Rectal smooth muscle tissue (tissue), 1 donor: ENCODE results near the gene USP7.

Source experiments
- H3K27ac ChIP-seq: one replicate; pipeline ENCODE4 v1.7.0; 2013; ENCODE audit warnings: low read depth, low read length, inconsistent platforms
- H3K27me3 ChIP-seq: one replicate; pipeline ENCODE4 v1.7.0; 2013; ENCODE audit warnings: low read length; ENCODE audit not compliant: control insufficient read depth, insufficient read depth
- H3K36me3 ChIP-seq: one replicate; pipeline ENCODE4 v1.7.0; 2013; ENCODE audit warnings: low read length; ENCODE audit not compliant: control insufficient read depth, insufficient read depth
- H3K4me1 ChIP-seq: one replicate; pipeline ENCODE4 v1.7.0; 2013; ENCODE audit warnings: low read length; ENCODE audit not compliant: control insufficient read depth, insufficient read depth
- H3K4me3 ChIP-seq: one replicate; pipeline ENCODE4 v1.7.0; 2013; ENCODE audit warnings: low read length
- H3K9ac ChIP-seq: one replicate; pipeline ENCODE4 v1.7.0; 2013; ENCODE audit warnings: low read length

Gene USP7

DNA sequence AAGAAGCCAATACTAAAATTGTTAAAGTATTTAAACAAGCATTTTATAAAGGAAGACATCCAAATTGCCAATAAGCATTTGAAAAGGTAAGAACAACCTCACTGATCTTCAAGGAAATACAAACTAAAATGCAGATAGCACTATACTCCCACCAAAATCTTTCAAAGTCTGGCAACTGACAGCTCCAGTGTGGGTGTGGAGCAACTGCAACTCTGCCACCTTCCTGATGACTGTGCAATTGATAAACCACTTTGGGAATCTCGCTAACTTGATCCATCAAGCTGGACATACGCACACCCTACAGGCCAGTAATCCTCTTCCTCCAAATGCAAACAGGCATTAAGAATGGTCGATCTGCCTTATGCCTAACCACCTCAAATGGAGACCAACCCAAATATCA lies 49.6 kb downstream of the USP7 start:
- Histone ChIP-seq H3K27me3 (no peaks in the 10 kb centered on the region), H3K27ac (no peak overlapping the region), H3K4me1 (no peaks in the 10 kb centered on the region), H3K36me3 (peaks cover 37% of the 10 kb centered on the region), H3K9ac (no peak overlapping the region), H3K4me3 (no peak overlapping the region)

DNA sequence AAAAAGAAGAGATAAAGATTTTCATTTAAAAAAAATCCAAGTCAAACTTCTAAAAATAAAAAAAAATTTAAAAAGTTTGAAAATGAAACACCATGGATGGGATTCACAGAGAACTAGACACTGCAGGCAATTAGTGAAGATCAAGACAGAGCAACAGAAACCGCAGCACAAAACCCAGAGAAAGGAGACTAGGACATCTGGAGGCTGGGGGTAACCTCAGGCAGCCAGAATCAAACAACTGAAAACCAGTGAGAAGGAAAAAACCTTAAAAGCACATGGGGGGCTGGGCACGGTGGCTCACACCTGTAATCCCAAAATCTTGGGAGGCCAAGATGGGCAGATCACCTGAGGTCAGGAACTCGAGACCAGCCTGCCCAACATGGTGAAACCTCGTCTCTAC lies 50.9 kb downstream of the USP7 start:
- H3K27me3 ChIP-seq = no peaks in the 10 kb centered on the region
- H3K4me1 ChIP-seq = no peaks in the 10 kb centered on the region
- H3K4me3 ChIP-seq = no peak overlapping the region
- peaks cover 37% of the 10 kb centered on the region for H3K36me3 ChIP-seq
- no peak overlapping the region for H3K27ac ChIP-seq
- H3K9ac ChIP-seq = no peak overlapping the region

GRCh38 chr16:8910811-8911210 lies 52.9 kb downstream of the USP7 start:
- Histone ChIP-seq H3K4me1 (no peaks in the 10 kb centered on the region), H3K36me3 (peaks cover 37% of the 10 kb centered on the region), H3K4me3 (no peak overlapping the region), H3K27me3 (no peaks in the 10 kb centered on the region), H3K9ac (no peak overlapping the region), H3K27ac (no peak overlapping the region)

- no peaks in the 10 kb centered on the region for H3K27me3 ChIP-seq
- H3K36me3 ChIP-seq = peaks cover 37% of the 10 kb centered on the region
- no peaks in the 10 kb centered on the region for H3K4me1 ChIP-seq
- no peak overlapping the region for H3K27ac ChIP-seq
- H3K9ac ChIP-seq = no peak overlapping the region
- no peak overlapping the region for H3K4me3 ChIP-seq
Measured at GRCh38 chr16:8908810-8909468, 54.8 kb downstream of the USP7 start.

DNA sequence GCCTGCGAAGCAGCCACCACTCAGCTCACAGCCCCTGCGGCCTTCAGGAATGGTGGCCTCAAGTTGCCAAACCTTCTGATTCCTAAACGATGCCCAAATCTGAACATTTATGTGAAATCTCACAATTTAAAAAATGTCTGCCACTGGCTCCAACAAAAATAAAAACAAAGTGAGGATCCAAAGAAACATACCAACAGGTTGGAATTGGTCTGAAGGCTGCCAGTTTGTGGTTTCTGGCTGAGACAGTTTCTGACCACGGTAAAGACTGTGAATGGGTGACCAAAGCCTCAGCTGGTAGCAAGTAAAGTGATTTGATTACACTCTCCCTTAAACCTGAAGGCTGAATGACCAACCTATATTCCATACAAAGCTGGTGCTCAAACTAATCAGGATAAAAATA lies 56.6 kb downstream of the USP7 start:
- H3K27me3 ChIP-seq = no peaks in the 10 kb centered on the region
- no peak overlapping the region for H3K4me3 ChIP-seq
- no peaks in the 10 kb centered on the region for H3K4me1 ChIP-seq
- no peak overlapping the region for H3K27ac ChIP-seq
- H3K36me3 ChIP-seq = peaks cover 49% of the 10 kb centered on the region
- H3K9ac ChIP-seq = no peak overlapping the region

DNA sequence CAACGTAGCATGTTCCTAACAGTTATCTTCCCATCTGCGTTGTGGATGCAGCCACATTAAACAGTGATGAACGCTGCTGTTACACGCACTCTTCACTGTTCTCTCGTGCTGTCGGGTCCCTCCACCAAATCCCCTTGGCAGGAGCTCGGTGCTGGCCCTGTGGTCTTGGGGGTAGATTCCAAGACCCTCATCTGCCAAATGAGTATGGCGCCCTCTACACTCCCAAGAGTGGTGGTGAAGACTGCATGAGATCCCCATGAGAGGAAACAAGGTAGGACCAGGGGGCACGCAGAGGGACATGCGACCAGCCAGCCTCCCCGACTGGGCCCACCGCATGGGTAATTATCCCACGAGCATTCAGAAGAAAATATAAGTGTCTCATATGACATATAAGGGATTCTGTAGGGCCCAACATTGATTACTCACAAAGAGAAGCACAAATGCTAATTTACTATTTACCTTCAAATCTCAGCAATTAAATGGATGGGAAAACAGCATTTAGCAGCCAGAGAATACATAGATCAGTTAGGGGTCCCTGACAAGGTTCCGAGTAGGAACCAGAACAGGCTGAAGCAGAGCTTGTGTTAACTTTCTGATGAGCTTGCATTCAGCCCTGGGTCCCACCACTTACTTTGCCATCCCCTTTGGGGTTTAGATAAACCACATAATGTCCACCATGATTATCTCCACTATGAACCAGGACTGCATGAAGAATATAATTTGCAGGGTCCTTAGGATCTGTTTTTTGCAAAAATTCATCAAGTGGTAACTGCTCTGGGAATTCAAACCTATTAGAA lies 57.7 kb downstream of the USP7 start:
- H3K4me1 ChIP-seq = no peaks in the 10 kb centered on the region
- no peak overlapping the region for H3K4me3 ChIP-seq
- no peaks in the 10 kb centered on the region for H3K27me3 ChIP-seq
- no peak overlapping the region for H3K9ac ChIP-seq
- H3K27ac ChIP-seq = no peak overlapping the region
- peaks cover 50% of the 10 kb centered on the region for H3K36me3 ChIP-seq

- H3K36me3 ChIP-seq = peaks cover 51% of the 10 kb centered on the region
- H3K9ac ChIP-seq = no peak overlapping the region
- H3K27ac ChIP-seq = no peak overlapping the region
- H3K4me1 ChIP-seq = no peaks in the 10 kb centered on the region
- H3K4me3 ChIP-seq = no peak overlapping the region
- H3K27me3 ChIP-seq = no peaks in the 10 kb centered on the region
Measured at GRCh38 chr16:8905168-8905762, 58.4 kb downstream of the USP7 start.

DNA sequence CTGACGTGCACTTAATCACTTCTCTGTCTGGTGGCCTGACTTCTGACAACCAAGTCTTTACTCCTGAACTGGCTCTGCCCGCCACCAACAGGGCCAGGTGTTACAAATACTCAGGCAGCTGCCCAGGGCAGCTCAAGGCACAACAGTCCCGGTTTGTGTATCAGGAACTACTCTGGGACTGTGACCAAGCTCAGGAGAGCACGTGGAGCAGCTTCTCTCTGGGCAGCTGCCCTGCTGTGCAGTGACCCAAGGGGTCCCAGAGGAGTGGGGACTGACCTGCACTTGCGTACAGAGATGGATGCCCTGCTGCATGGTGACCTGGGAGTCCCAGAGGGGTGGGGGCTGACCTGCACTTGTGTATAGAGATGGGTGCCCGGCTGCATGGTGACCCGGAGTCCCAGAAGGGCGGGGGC lies 59.7 kb downstream of the USP7 start:
- Histone ChIP-seq H3K4me3 (no peak overlapping the region), H3K36me3 (peaks cover 54% of the 10 kb centered on the region), H3K4me1 (no peaks in the 10 kb centered on the region), H3K27me3 (no peaks in the 10 kb centered on the region), H3K27ac (no peak overlapping the region), H3K9ac (no peak overlapping the region)

DNA sequence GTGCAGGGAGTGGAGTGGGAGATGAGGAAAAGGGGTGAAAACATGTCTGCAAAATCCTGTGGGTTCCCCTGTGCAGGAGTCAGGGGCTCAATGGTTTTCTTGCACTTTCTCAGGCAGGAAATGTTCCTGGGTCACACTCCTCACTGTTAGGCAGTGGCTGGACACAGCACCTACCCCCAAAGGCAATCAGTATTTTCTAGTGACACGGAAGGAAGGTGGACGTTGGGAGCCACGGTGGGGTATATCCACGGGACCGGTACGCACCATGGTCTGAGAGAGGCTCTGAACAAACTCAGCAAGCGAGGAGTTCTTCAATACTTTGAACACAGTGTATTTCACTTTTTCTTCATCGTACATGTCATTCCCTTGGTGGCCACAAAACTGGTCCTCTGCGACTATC lies 60.7 kb downstream of the USP7 start:
- Histone ChIP-seq H3K9ac (no peak overlapping the region), H3K4me1 (no peaks in the 10 kb centered on the region), H3K27ac (no peak overlapping the region), H3K36me3 (peaks cover 58% of the 10 kb centered on the region), H3K27me3 (no peaks in the 10 kb centered on the region), H3K4me3 (no peak overlapping the region)

DNA sequence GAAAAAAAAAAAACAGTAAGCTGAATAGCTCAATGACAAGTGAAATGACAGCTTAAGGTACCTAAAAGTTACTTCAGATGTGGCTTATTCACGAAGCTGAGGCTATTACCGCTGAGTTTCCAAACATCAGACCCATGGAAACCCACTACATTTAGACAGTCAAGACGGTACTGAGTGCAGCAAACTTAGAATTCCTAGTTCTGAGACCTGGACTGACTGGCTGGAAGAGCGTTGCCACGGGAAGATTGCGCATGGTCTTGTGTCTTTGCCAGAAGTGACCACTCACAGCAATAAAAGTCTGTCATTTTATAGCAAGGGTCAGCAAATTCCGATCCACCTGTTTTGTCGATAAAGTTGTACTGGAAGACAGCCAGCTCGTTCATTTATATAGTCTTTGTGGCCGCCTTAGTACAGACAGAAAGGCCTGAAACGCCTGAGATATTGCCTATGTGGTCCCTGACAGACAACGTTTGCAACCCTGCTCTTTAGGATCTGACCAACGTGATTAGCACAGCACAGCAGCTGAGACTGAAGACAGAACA lies 62.3 kb downstream of the USP7 start:
- Histone ChIP-seq H3K27me3 (no peaks in the 10 kb centered on the region), H3K36me3 (peaks cover 66% of the 10 kb centered on the region), H3K4me3 (no peak overlapping the region), H3K27ac (no peak overlapping the region), H3K4me1 (no peaks in the 10 kb centered on the region), H3K9ac (no peak overlapping the region)

DNA sequence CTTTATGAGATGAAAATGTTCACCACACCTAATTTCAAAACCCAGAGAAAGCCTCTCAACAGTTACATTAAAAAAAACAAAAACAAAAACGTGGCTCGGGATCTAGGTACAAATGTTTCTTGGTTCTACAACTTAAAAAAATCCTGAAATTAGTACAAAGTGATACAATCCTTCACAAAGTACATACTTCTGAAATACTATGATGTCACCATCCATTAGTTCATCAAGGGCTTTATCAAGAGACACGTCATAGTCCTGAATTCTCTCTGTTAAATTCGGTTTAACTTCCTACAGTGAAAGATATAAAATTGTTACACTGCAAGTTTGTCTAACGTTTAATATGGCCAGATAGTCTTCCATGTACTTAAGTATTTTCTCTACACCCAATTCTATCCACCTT lies 63.4 kb downstream of the USP7 start:
- Histone ChIP-seq H3K4me1 (no peaks in the 10 kb centered on the region), H3K27me3 (no peaks in the 10 kb centered on the region), H3K36me3 (peaks cover 67% of the 10 kb centered on the region), H3K9ac (no peak overlapping the region), H3K4me3 (no peak overlapping the region), H3K27ac (no peak overlapping the region)

GRCh38 chr16:8899709-8900317 lies 63.9 kb downstream of the USP7 start:
- H3K27me3 ChIP-seq = no peaks in the 10 kb centered on the region
- H3K9ac ChIP-seq = no peak overlapping the region
- no peak overlapping the region for H3K27ac ChIP-seq
- no peak overlapping the region for H3K4me3 ChIP-seq
- no peaks in the 10 kb centered on the region for H3K4me1 ChIP-seq
- H3K36me3 ChIP-seq = peaks cover 69% of the 10 kb centered on the region
